HL-60 (cell line): ENCODE data around the gene WDR20.

Experiments used
- CTCF ChIP-seq: IDR thresholded peaks from one replicate; pipeline ENCODE4 v1.5.1; 2011; ENCODE audit warnings: low read length, control low read depth, inconsistent platforms; ENCODE audit not compliant: insufficient read depth
- REST ChIP-seq: IDR thresholded peaks from 2 replicates; pipeline ENCODE4 v1.6.1; 2012; ENCODE audit warnings: low read depth; ENCODE audit not compliant: insufficient replicate concordance

GRCh38 chr14:102195446-102195845, 55.7 kb downstream of the WDR20 start:
- no peak for TF ChIP-seq REST
- no peak for TF ChIP-seq CTCF
